ENCODE data around the gene GRIK4.

GRCh38 chr11:120722524-120722923 lies 211.0 kb downstream of the GRIK4 start:
- TF ChIP-seq POLR2AphosphoS5 (IDR thresholded peaks at IDR 0.05): no peak
- no peak for TF ChIP-seq CTCF (IDR thresholded peaks at IDR 0.05)
